Smooth muscle cell (in vitro differentiated cells): ENCODE results near the gene DYRK2. TPM values are rescaled to one million over a fixed set of nuclear protein-coding genes. Genes with fewer than 3 reads are reported as not detected.
A peak's percentile ranks its signal among the peaks of the same experiment; 100 is the strongest.

Experiments
- DNase-seq: peaks from one replicate; lab custom pipeline; 2025; ENCODE audit not compliant: unreplicated experiment; lab: John Stamatoyannopoulos, UW
- H2AFZ ChIP-seq: fragments of 200-600 bp; sonication (generic); 2 replicates; pipeline ENCODE4 v1.6.0; 2016; ENCODE audit warnings: antibody characterized with exemption, low read depth, mild to moderate bottlenecking
- H3F3A ChIP-seq: fragments of 200-600 bp; sonication (generic); 2 replicates; pipeline ENCODE4 v1.6.0; 2017; ENCODE audit warnings: antibody characterized with exemption, low read depth
- H3K27ac ChIP-seq: fragments of 200-600 bp; sonication (generic); 2 replicates; pipeline ENCODE4 v1.5.1; 2016; ENCODE audit warnings: low read depth, mild to moderate bottlenecking
- H3K27me3 ChIP-seq: fragments of 200-600 bp; sonication (generic); 2 replicates; pipeline ENCODE4 v1.6.1; 2016; ENCODE audit warnings: low read depth, mild to moderate bottlenecking
- H3K36me3 ChIP-seq: fragments of 200-600 bp; sonication (generic); 2 replicates; pipeline ENCODE4 v1.5.1; 2016; ENCODE audit warnings: low read depth
- H3K4me1 ChIP-seq: fragments of 200-600 bp; sonication (generic); 2 replicates; pipeline ENCODE4 v1.5.1; 2016; ENCODE audit warnings: low read depth
- H3K4me2 ChIP-seq: fragments of 200-600 bp; sonication (generic); 2 replicates; pipeline ENCODE4 v1.6.0; 2016; ENCODE audit warnings: mild to moderate bottlenecking
- H3K4me3 ChIP-seq: fragments of 200-600 bp; sonication (generic); 2 replicates; pipeline ENCODE4 v1.5.1; 2016; ENCODE audit warnings: mild to moderate bottlenecking
- H3K79me2 ChIP-seq: fragments of 200-600 bp; sonication (generic); 2 replicates; pipeline ENCODE4 v1.6.0; 2016; ENCODE audit warnings: low read depth, mild to moderate bottlenecking
- H3K9ac ChIP-seq: fragments of 200-600 bp; sonication (generic); 2 replicates; pipeline ENCODE4 v1.6.0; 2016; ENCODE audit warnings: low read depth
- H3K9me3 ChIP-seq: fragments of 200-600 bp; sonication (generic); replicated peaks from 2 replicates; pipeline ENCODE4 v1.5.1; 2016; ENCODE audit warnings: low read depth
- H4K20me1 ChIP-seq: fragments of 200-600 bp; sonication (generic); 2 replicates; pipeline ENCODE4 v1.6.0; 2016; ENCODE audit warnings: low read depth
- WGBS: methylation state at CpG from one replicate; pipeline ENCODE4 v1.1.7; 2016; ENCODE audit warnings: low lambda C conversion rate; 5-methylcytosine and 5-hydroxymethylcytosine counted together
- polyA plus RNA-seq: library from polyadenylated mRNA; unstranded; fragments of >200 nt; fragmentation: Nextera tagmentation; extraction: Ambion mirVana; gene quantifications from 2 replicates; pipeline ENCODE4 v1.2.1, GENCODE V29; 2016
- total RNA-seq: library from RNA; depleted of rRNA; stranded (reverse); fragments of >200 nt; gene quantifications from 2 replicates; pipeline ENCODE4 v1.2.3, GENCODE V29; 2014
- TF ChIP-seq, protein P1 (sequence below): fragments of 200-600 bp; sonication (generic); IDR thresholded peaks from 2 replicates; pipeline ENCODE4 v1.5.1; 2017; ENCODE audit warnings: borderline replicate concordance, mild to moderate bottlenecking, antibody characterized with exemption; ENCODE audit not compliant: insufficient read depth, poor library complexity, severe bottlenecking

Gene DYRK2
- total and polyA plus RNA-seq, 2 experiments from 2014 or later, result 44.0 to 64.1 TPM

DNA sequence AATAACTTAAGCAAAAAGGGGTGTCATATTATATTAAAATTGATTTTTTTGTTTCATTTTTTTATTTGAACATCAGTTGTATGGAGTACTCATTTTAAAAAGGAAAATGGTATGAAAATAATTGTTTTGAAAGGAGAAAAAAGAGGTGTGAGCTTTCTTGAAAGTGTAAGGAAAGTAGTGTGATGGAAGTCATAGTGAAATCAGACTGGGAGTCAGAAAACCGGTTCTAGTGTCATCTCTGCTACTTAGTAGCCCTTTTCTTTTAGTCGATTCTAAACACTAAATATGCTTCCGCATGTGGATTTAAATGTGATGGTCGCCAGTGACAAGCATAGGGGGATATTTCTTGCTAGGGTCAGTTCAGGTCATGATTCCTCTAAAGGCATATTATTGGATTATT is 1.8 kb upstream of the DYRK2 start:
- peak overlapping the region; percentile 98 for H3K9ac ChIP-seq
- peaks cover 3% of the 10 kb centered on the region for H3K4me1 ChIP-seq
- no peaks in the 10 kb centered on the region for H3K36me3 ChIP-seq
- H3K79me2 ChIP-seq, result peaks cover 32% of the 10 kb centered on the region
- 77% methylated on average over 4 of the region's 4 CpGs for WGBS
- no peak for DNase-seq
- H3K27ac ChIP-seq, result peak overlapping the region; percentile 96
- H3K27me3 ChIP-seq, result no peaks in the 10 kb centered on the region
- no peak overlapping the region for H2AFZ ChIP-seq
- H4K20me1 ChIP-seq, result peaks cover 21% of the 10 kb centered on the region
- peaks cover 12% of the 10 kb centered on the region for H3F3A ChIP-seq
- TF ChIP-seq, protein P1, sequence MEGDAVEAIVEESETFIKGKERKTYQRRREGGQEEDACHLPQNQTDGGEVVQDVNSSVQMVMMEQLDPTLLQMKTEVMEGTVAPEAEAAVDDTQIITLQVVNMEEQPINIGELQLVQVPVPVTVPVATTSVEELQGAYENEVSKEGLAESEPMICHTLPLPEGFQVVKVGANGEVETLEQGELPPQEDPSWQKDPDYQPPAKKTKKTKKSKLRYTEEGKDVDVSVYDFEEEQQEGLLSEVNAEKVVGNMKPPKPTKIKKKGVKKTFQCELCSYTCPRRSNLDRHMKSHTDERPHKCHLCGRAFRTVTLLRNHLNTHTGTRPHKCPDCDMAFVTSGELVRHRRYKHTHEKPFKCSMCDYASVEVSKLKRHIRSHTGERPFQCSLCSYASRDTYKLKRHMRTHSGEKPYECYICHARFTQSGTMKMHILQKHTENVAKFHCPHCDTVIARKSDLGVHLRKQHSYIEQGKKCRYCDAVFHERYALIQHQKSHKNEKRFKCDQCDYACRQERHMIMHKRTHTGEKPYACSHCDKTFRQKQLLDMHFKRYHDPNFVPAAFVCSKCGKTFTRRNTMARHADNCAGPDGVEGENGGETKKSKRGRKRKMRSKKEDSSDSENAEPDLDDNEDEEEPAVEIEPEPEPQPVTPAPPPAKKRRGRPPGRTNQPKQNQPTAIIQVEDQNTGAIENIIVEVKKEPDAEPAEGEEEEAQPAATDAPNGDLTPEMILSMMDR, result no peak
- H3K4me3 ChIP-seq, result no peak overlapping the region
- no peaks in the 10 kb centered on the region for H3K9me3 ChIP-seq
- H3K4me2 ChIP-seq, result peak overlapping the region; percentile 98

DNA sequence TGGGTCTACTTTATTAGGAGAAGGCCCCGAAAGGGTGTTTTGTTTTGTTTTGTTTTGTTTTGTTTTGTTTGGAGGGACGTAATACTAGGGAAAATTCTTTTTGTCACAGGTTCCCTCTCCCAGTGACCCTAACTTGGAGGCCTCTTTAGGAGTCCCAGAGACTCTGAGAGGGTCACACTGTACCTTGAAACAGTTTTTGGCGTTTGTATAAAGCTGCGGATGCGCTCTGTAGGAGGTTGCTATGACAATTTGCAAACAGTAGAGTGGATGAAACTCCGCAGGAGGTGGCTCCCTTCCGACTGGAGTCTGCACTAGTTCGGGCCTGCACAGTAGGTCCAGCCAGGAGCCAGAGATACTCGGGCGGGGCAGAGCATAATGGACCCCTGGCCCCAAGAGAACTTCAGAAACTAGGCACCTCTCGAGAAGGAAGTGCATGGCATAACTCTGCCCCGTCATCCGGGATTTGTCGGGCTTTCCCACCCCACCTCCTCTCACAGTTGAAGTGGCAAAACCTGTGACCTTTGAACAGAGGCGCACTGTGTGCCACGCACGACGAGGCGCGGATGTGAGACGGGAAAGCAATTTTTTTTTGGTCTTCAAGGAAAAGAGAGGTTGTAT is 1.3 kb upstream of the DYRK2 start:
- peak overlapping the region; percentile 98 for H3K4me2 ChIP-seq
- no peaks in the 10 kb centered on the region for H3K9me3 ChIP-seq
- TF ChIP-seq, protein P1, result no peak
- H3K4me1 ChIP-seq, result peaks cover 9% of the 10 kb centered on the region
- peak overlapping the region; percentile 98 for H3K9ac ChIP-seq
- H2AFZ ChIP-seq, result no peak overlapping the region
- no peaks in the 10 kb centered on the region for H3K27me3 ChIP-seq
- no peak for DNase-seq
- WGBS, result 34% methylated on average over 21 of the region's 21 CpGs
- H3K79me2 ChIP-seq, result peaks cover 37% of the 10 kb centered on the region
- H3K36me3 ChIP-seq, result no peaks in the 10 kb centered on the region
- H3K27ac ChIP-seq, result peak overlapping the region; percentile 96
- peaks cover 12% of the 10 kb centered on the region for H3F3A ChIP-seq
- peaks cover 26% of the 10 kb centered on the region for H4K20me1 ChIP-seq
- H3K4me3 ChIP-seq, result peak overlapping the region; percentile 94

DNA sequence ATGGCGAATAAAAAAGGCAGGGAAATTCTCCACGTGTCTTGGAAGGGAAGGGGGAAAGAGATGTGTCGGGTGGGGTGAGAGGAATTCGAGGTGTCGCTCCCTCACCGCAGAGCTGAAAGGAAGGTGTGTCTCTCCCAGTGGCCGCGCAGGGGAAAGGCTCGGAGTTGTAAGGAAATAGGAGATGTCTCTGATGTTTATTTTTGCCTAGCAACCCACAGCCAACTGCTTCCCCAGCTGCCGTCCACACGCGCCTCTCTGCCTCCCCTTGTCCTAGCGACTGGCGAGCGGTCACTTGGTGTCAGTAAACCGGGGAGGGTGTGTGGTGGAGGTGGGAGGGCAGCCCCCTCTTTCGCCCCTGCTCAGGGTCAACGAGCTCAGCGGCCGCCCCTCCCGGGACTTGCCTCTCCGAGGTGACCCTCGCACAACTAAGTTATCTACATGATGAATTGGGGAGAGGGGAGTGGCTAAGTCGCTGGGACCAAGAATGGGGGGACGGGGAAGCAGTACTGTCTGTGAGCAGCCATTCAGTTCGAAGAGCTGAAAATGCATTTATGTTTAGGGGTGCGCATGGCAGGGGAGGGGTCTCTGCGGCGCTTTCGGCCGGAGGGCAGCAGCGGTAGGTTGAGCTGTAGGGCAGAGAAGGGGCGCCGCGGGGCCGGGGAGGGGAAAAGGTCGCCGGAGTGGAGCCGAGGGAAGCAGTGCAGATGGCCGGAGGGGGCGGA is 585 bp upstream of the DYRK2 start:
- TF ChIP-seq, protein P1, result peak; percentile 17
- Histone ChIP-seq H3F3A (peaks cover 12% of the 10 kb centered on the region), H3K4me3 (peak overlapping the region; percentile 94), H3K27me3 (no peaks in the 10 kb centered on the region), H3K27ac (peak overlapping the region; percentile 96), H4K20me1 (peaks cover 32% of the 10 kb centered on the region), H3K4me2 (peak overlapping the region; percentile 98), H2AFZ (peak overlapping the region; percentile 93), H3K4me1 (peaks cover 13% of the 10 kb centered on the region), H3K9me3 (no peaks in the 10 kb centered on the region), H3K9ac (peak overlapping the region; percentile 98), H3K36me3 (no peaks in the 10 kb centered on the region), H3K79me2 (peaks cover 44% of the 10 kb centered on the region)
- DNase-seq, result peak; percentile 70
- WGBS, result under 1% methylated on average over 38 of the region's 41 CpGs
